PFSK-1 (cell line): ENCODE data around the gene MS4A15.

ENCODE experiments used
- FOXP2 ChIP-seq: optimal IDR thresholded peaks from 2 replicates; pipeline ENCODE3; 2011; ENCODE audit warnings: borderline replicate concordance, control low read depth, inconsistent platforms; ENCODE audit not compliant: insufficient read depth; ENCODE audit errors: extremely low read length, extremely low read depth
- POLR2AphosphoS5 ChIP-seq: IDR thresholded peaks from 2 replicates; pipeline ENCODE4 v1.6.1; 2012; ENCODE audit warnings: low read depth, mild to moderate bottlenecking, control low read depth, low read length, moderate library complexity
- SIN3A ChIP-seq: IDR thresholded peaks from 2 replicates; pipeline ENCODE4 v1.6.1; 2012; ENCODE audit warnings: mild to moderate bottlenecking, low read length, moderate library complexity, borderline replicate concordance; ENCODE audit not compliant: insufficient read depth
- TAF1 ChIP-seq: IDR thresholded peaks from 2 replicates; pipeline ENCODE4 v1.6.1; 2012; ENCODE audit warnings: low read length, control low read depth, borderline replicate concordance; ENCODE audit not compliant: insufficient read depth
- TF ChIP-seq, protein P1 (sequence below), 2 experiments: IDR thresholded peaks; 2 replicates each; pipeline versions ENCODE4 v1.6.1 to v1.8.0; 2011 to 2012; ENCODE audit warnings: low read depth in 2 of 2, low read length in 2 of 2, control low read depth in 1 of 2, inconsistent platforms in 1 of 2, mild to moderate bottlenecking in 1 of 2, moderate library complexity in 1 of 2; ENCODE audit not compliant: insufficient read depth in 1 of 2

Gene MS4A15

DNA sequence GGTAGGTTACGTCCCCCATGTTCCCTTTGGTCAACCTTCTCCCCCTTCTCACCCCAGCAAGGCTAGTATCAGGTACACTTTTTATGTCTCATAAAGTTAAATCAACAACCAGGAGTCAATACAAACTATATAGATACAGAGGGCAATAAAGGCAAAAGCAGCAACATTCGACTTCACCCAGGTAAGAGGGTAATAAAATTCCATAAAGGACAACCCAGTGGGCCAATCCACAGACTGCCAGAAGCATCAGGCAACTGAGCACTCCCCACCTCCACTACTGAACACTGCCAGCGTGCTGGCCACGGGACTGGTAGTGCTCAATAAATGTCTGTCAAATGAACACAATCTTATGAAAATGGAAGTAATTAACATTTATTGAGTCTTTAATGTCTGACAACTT is 37.3 kb upstream of the MS4A15 start:
- no peak for TF ChIP-seq TAF1
- TF ChIP-seq FOXP2 = no peak
- TF ChIP-seq, protein P1, sequence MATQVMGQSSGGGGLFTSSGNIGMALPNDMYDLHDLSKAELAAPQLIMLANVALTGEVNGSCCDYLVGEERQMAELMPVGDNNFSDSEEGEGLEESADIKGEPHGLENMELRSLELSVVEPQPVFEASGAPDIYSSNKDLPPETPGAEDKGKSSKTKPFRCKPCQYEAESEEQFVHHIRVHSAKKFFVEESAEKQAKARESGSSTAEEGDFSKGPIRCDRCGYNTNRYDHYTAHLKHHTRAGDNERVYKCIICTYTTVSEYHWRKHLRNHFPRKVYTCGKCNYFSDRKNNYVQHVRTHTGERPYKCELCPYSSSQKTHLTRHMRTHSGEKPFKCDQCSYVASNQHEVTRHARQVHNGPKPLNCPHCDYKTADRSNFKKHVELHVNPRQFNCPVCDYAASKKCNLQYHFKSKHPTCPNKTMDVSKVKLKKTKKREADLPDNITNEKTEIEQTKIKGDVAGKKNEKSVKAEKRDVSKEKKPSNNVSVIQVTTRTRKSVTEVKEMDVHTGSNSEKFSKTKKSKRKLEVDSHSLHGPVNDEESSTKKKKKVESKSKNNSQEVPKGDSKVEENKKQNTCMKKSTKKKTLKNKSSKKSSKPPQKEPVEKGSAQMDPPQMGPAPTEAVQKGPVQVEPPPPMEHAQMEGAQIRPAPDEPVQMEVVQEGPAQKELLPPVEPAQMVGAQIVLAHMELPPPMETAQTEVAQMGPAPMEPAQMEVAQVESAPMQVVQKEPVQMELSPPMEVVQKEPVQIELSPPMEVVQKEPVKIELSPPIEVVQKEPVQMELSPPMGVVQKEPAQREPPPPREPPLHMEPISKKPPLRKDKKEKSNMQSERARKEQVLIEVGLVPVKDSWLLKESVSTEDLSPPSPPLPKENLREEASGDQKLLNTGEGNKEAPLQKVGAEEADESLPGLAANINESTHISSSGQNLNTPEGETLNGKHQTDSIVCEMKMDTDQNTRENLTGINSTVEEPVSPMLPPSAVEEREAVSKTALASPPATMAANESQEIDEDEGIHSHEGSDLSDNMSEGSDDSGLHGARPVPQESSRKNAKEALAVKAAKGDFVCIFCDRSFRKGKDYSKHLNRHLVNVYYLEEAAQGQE (IDR thresholded peaks at IDR 0.05; ENCODE audit: insufficient read depth in 1 of 2, low read depth in 2 of 2, low read length in 2 of 2) = no peak
- no peak for TF ChIP-seq POLR2AphosphoS5
- no peak for TF ChIP-seq SIN3A

DNA sequence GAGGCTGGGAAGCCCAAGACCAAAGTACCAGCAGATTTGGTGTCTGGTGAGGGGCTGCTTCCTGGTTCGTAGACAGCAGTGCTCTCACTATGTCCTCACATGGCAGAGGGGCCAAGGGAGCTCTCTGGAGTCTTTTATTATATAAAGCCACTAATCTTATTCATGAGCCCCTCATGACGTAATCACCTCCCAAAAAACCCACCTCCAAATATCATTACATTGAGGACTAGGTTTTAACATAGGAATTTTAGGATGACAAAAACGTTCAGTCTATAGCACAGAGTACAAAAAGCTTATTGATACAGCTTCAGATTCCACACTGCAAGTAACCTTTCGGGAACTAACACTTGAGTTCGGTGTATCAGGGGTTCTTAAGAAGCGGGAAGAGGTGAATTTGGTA is 36.2 kb upstream of the MS4A15 start:
- TF ChIP-seq, protein P1 (IDR thresholded peaks at IDR 0.05; ENCODE audit: insufficient read depth in 1 of 2, low read depth in 2 of 2, low read length in 2 of 2) = no peak
- TF ChIP-seq FOXP2 (no peak), TAF1 (no peak), SIN3A (no peak), POLR2AphosphoS5 (no peak)

DNA sequence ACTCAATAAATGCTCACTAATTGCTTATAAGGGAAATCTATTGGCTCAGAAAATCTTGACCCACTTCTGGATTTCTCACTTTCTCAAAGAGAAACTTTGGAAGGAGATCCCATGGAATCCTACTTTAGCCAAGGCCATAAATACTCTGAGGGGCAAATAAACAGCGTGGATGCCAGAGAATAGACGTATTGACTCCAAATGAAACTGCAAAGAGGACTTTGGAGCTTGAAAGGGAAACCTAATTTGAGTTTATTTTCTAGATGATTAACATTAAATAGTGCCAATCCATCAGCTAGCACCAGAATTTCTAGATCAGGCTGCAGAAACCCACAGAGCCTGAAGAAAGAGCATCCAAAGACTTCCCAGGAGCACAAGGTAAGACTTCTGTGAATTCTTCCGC is 32.2 kb upstream of the MS4A15 start, which contains the start of gene MS4A18:
Gene MS4A18, plus strand, starts transcription at position 301 of the 400 bp plus-strand sequence.
- TF ChIP-seq TAF1 (no peak), POLR2AphosphoS5 (no peak), SIN3A (no peak), FOXP2 (no peak)
- TF ChIP-seq, protein P1 (IDR thresholded peaks at IDR 0.05; ENCODE audit: insufficient read depth in 1 of 2, low read depth in 2 of 2, low read length in 2 of 2) = no peak

- TF ChIP-seq, protein P1 (IDR thresholded peaks at IDR 0.05; ENCODE audit: insufficient read depth in 1 of 2, low read depth in 2 of 2, low read length in 2 of 2) = no peak
- no peak for TF ChIP-seq TAF1
- TF ChIP-seq FOXP2 = no peak
- no peak for TF ChIP-seq SIN3A
- TF ChIP-seq POLR2AphosphoS5 = no peak
These were observed 31.1 kb upstream of the MS4A15 start for GRCh38 chr11:60725592-60725991.

- TF ChIP-seq FOXP2 = no peak
- TF ChIP-seq POLR2AphosphoS5 = no peak
- TF ChIP-seq, protein P1 (IDR thresholded peaks at IDR 0.05; ENCODE audit: insufficient read depth in 1 of 2, low read depth in 2 of 2, low read length in 2 of 2) = no peak
- TF ChIP-seq TAF1 = no peak
- TF ChIP-seq SIN3A = no peak
These were observed 25.1 kb upstream of the MS4A15 start for GRCh38 chr11:60731586-60731985.
